NCI-H69 (cell line): Measurements from ENCODE around the gene ITFG2.
"Not testable (repeated sequence)": the region's sequence is repeated elsewhere in the genome, so short reads cannot be mapped to it uniquely, and the experiment has no call there.

ENCODE experiments used
- DNase-seq: peaks from one replicate; lab custom pipeline; 2025; lab: John Stamatoyannopoulos, UW

The ITFG2 gene

GRCh38 chr12:2812290-2813213 lies at the start of gene ITFG2:
TSS of gene ITFG2 (plus strand) at chr12:2812668. CDS start at chr12:2812761, 93 bp downstream.
- peak; percentile 100 for DNase-seq

GRCh38 chr12:2764398-2764797 lies 48.1 kb upstream of the ITFG2 start:
- no peak for DNase-seq

GRCh38 chr12:2765052-2765451 lies 47.4 kb upstream of the ITFG2 start:
- DNase-seq: no peak

GRCh38 chr12:2765608-2766007 lies 46.9 kb upstream of the ITFG2 start:
- DNase-seq: no peak

GRCh38 chr12:2768224-2768961 lies 44.1 kb upstream of the ITFG2 start:
- no peak for DNase-seq

GRCh38 chr12:2769866-2770533 lies 42.5 kb upstream of the ITFG2 start:
- no peak for DNase-seq

- DNase-seq: not testable (repeated sequence)
Observed at GRCh38 chr12:2770544-2770943, 41.9 kb upstream of the ITFG2 start.

GRCh38 chr12:2772370-2772769 lies 40.1 kb upstream of the ITFG2 start:
- no peak for DNase-seq

- no peak for DNase-seq
Observed at GRCh38 chr12:2773199-2773875, 39.1 kb upstream of the ITFG2 start.

GRCh38 chr12:2775431-2775830 lies 37.0 kb upstream of the ITFG2 start:
- DNase-seq: no peak

GRCh38 chr12:2776129-2776806 lies 36.2 kb upstream of the ITFG2 start:
- no peak for DNase-seq

- peak; percentile 31 for DNase-seq
Observed at GRCh38 chr12:2779281-2779680, 33.2 kb upstream of the ITFG2 start.

GRCh38 chr12:2783936-2784600 lies 28.4 kb upstream of the ITFG2 start:
- DNase-seq: peak; percentile 78

- peak; percentile 81 for DNase-seq
Observed at GRCh38 chr12:2785017-2785416, 27.5 kb upstream of the ITFG2 start.

GRCh38 chr12:2791089-2791488 lies 21.4 kb upstream of the ITFG2 start:
- DNase-seq: no peak

GRCh38 chr12:2792671-2793500 lies 19.6 kb upstream of the ITFG2 start:
- no peak for DNase-seq

- DNase-seq: no peak
Observed at GRCh38 chr12:2793561-2793960, 18.9 kb upstream of the ITFG2 start.

GRCh38 chr12:2794191-2794735 lies 18.2 kb upstream of the ITFG2 start:
- DNase-seq: peak; percentile 68

GRCh38 chr12:2794736-2795289 lies 17.7 kb upstream of the ITFG2 start, which contains the start of gene FKBP4:
TSS of gene FKBP4 (plus strand) at chr12:2794970. CDS start at chr12:2795140, 170 bp downstream.
- DNase-seq: peak; percentile 92
